ENCODE data around the gene SLC27A5. TPM values are rescaled to one million over a fixed set of nuclear protein-coding genes. Genes with fewer than 3 reads are reported as not detected.

The SLC27A5 gene
- total and polyA plus RNA-seq, 2 donors from 2014 or later: 10.8 to 41.5 TPM

DNA sequence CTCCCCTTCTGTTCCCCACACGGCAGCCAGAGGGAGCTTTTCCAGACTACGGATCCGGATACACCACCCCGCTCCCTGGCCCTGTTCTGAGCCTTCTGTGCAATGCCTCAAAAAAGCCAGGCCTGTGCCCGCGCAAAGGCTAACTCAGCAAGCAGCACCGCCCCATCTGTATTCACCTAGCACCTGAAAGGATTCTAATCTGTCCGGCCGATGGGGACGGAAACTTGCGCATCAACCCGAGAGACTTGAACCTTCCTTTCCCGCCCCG lies 7.2 kb upstream of the SLC27A5 start:
- Histone ChIP-seq H3K9me3 (ENCODE audit: control insufficient read depth in 2 of 3, insufficient read depth in 1 of 3, low read length in 3 of 3) (no peaks in the 10 kb centered on the region), H3K36me3 (ENCODE audit: control insufficient read depth in 2 of 3, insufficient read depth in 3 of 3, low read length in 3 of 3) (peaks cover 0 to 10% (median 7%) of the 10 kb centered on the region in 3 donors), H3K4me1 (ENCODE audit: control insufficient read depth in 2 of 3, insufficient read depth in 2 of 3, low read depth in 1 of 3, low read length in 3 of 3) (peaks cover 4 to 27% (median 7%) of the 10 kb centered on the region in 3 donors), H3K27me3 (ENCODE audit: control insufficient read depth, insufficient read depth, low read length) (no peaks in the 10 kb centered on the region), H3K4me3 (ENCODE audit: low read length in 3 of 3) (peak overlapping the region; percentile 76 to 90 (median 86)), H3K9ac (ENCODE audit: low read length in 3 of 3) (peak overlapping the region; percentile 60 to 74 (median 70)), H3K27ac (ENCODE audit: low read depth in 2 of 2, low read length in 2 of 2) (peak overlapping the region; percentile 88 to 97)
- FAIRE-seq (no peak), DNase-seq (peak; percentile 83 to 92 (median 87))
- peak; percentile 60 for TF ChIP-seq CTCF (IDR thresholded peaks at IDR 0.05; ENCODE audit: borderline replicate concordance, extremely low read depth, insufficient read depth)
- intact Hi-C loops (cut with DNase I): no loop called here

DNA sequence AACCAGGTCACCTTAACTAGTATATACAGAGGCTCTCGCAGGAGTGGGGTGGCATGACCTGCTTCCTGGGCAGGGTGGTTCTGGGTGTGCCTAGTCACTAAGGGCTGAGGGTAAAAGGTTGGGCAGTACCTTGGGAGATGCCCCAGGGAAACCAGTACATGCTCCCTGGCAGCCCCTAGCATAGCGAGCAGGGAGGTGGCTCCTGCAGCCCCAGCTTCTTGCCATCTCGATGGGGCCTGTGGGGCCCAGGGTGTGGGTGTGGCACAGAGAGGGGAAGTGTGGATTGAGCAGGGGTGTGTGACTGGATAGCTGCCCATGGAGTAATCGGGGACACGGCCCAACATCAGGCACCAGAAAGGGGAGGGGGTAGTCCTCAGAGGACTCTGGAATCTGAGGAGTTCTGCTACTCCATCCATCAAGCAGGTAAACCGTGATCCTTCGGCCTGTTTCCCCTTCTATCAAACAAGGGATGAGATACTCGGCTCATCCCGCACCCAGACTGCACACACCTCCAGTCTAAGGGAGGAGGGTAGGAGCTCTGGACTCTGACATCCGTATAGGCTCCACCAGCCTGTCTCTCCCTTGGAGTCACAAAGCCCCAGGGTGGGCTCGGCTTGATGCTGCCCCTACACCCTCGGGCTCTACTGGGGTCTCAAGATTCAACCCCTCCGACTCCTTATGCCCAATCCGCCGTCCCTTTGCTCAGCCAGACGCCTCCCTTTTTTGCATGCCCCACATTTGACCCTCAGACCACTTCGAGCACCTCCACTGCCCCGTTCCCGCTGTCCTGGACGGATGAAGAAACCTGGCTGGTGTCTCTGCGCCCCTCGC lies 6.7 kb upstream of the SLC27A5 start:
- H3K9ac ChIP-seq (ENCODE audit: low read length in 3 of 3): peak overlapping the region; percentile 60 to 74 (median 70)
- TF ChIP-seq CTCF (IDR thresholded peaks at IDR 0.05; ENCODE audit: borderline replicate concordance, extremely low read depth, insufficient read depth): no peak
- H3K27ac ChIP-seq (ENCODE audit: low read depth in 2 of 2, low read length in 2 of 2): peak overlapping the region; percentile 88 to 97
- H3K9me3 ChIP-seq (ENCODE audit: control insufficient read depth in 2 of 3, insufficient read depth in 1 of 3, low read length in 3 of 3): no peaks in the 10 kb centered on the region
- intact Hi-C loops (cut with DNase I): no loop called here
- no peaks in the 10 kb centered on the region for H3K27me3 ChIP-seq (ENCODE audit: control insufficient read depth, insufficient read depth, low read length)
- peak in 1 of 5 donors; percentile 63 for DNase-seq
- FAIRE-seq: no peak
- H3K4me3 ChIP-seq (ENCODE audit: low read length in 3 of 3): peak overlapping the region; percentile 76 to 90 (median 86)
- peaks cover 0 to 10% (median 7%) of the 10 kb centered on the region in 3 donors for H3K36me3 ChIP-seq (ENCODE audit: control insufficient read depth in 2 of 3, insufficient read depth in 3 of 3, low read length in 3 of 3)
- peaks cover 4 to 27% (median 7%) of the 10 kb centered on the region in 3 donors for H3K4me1 ChIP-seq (ENCODE audit: control insufficient read depth in 2 of 3, insufficient read depth in 2 of 3, low read depth in 1 of 3, low read length in 3 of 3)

- no peaks in the 10 kb centered on the region for H3K27me3 ChIP-seq (ENCODE audit: control insufficient read depth, insufficient read depth, low read length)
- H3K4me1 ChIP-seq (ENCODE audit: control insufficient read depth in 2 of 3, insufficient read depth in 2 of 3, low read depth in 1 of 3, low read length in 3 of 3): peaks cover 4 to 29% (median 7%) of the 10 kb centered on the region in 3 donors
- intact Hi-C loops (cut with DNase I): no loop called here
- no peak overlapping the region for H3K27ac ChIP-seq (ENCODE audit: low read depth in 2 of 2, low read length in 2 of 2)
- H3K9me3 ChIP-seq (ENCODE audit: control insufficient read depth in 2 of 3, insufficient read depth in 1 of 3, low read length in 3 of 3): no peaks in the 10 kb centered on the region
- FAIRE-seq (no peak), DNase-seq (peak in 2 of 5 donors; percentile 49 to 52)
- peaks cover 0 to 10% (median 7%) of the 10 kb centered on the region in 3 donors for H3K36me3 ChIP-seq (ENCODE audit: control insufficient read depth in 2 of 3, insufficient read depth in 3 of 3, low read length in 3 of 3)
- no peak overlapping the region for H3K9ac ChIP-seq (ENCODE audit: low read length in 3 of 3)
- no peak for TF ChIP-seq CTCF (IDR thresholded peaks at IDR 0.05; ENCODE audit: borderline replicate concordance, extremely low read depth, insufficient read depth)
- no peak overlapping the region for H3K4me3 ChIP-seq (ENCODE audit: low read length in 3 of 3)
These were observed 5.4 kb upstream of the SLC27A5 start for GRCh38 chr19:58516964-58517833.

All from kidney (tissue), 14 donors.